GM21825 (cell line): ENCODE measurements around the gene CRIP3.
A peak's percentile ranks its signal among the peaks of the same experiment; 100 is the strongest.

Experiments used
- ATAC-seq: cut with Tn5 transposase; IDR thresholded peaks from one replicate; pipeline ENCODE4 v1.9.1; 2021; ENCODE audit warnings: mild to moderate bottlenecking, moderate library complexity; ENCODE audit not compliant: unreplicated experiment

The CRIP3 gene

GRCh38 chr6:43274916-43275597 lies 33.6 kb downstream of the CRIP3 start:
- ATAC-seq = no peak

GRCh38 chr6:43274127-43274915 lies 34.3 kb downstream of the CRIP3 start:
- no peak for ATAC-seq

- no peak for ATAC-seq
Measured at GRCh38 chr6:43273707-43274106, 34.9 kb downstream of the CRIP3 start.

- no peak for ATAC-seq
Measured at GRCh38 chr6:43271944-43272343, 36.7 kb downstream of the CRIP3 start.

GRCh38 chr6:43271103-43271815 lies 37.4 kb downstream of the CRIP3 start:
- ATAC-seq = no peak

GRCh38 chr6:43269273-43270007 lies 39.2 kb downstream of the CRIP3 start:
- no peak for ATAC-seq

GRCh38 chr6:43268782-43269272 lies 39.8 kb downstream of the CRIP3 start:
- ATAC-seq = no peak

GRCh38 chr6:43268355-43268700 lies 40.3 kb downstream of the CRIP3 start:
- no peak for ATAC-seq

GRCh38 chr6:43267619-43268354 lies 40.8 kb downstream of the CRIP3 start:
- no peak for ATAC-seq

GRCh38 chr6:43265564-43265963 lies 43.1 kb downstream of the CRIP3 start:
- no peak for ATAC-seq

GRCh38 chr6:43264599-43265145 lies 44.0 kb downstream of the CRIP3 start:
- ATAC-seq = no peak

GRCh38 chr6:43263314-43264178 lies 45.1 kb downstream of the CRIP3 start:
- ATAC-seq = peak; percentile 67

- ATAC-seq = no peak
Measured at GRCh38 chr6:43262780-43263313, 45.8 kb downstream of the CRIP3 start.

- no peak for ATAC-seq
Measured at GRCh38 chr6:43262000-43262779, 46.4 kb downstream of the CRIP3 start.

- ATAC-seq = no peak
Measured at GRCh38 chr6:43261198-43261597, 47.4 kb downstream of the CRIP3 start.

GRCh38 chr6:43260791-43261190 lies 47.8 kb downstream of the CRIP3 start:
- no peak for ATAC-seq

- ATAC-seq = no peak
Measured at GRCh38 chr6:43258807-43259686, 49.6 kb downstream of the CRIP3 start.
